Smooth muscle cell (in vitro differentiated cells): ENCODE measurements around the gene MS4A15. TPM values are rescaled to one million over a fixed set of nuclear protein-coding genes. Genes with fewer than 3 reads are reported as not detected.

Experiments
- DNase-seq: peaks from one replicate; lab custom pipeline; 2025; ENCODE audit not compliant: unreplicated experiment; lab: John Stamatoyannopoulos, UW
- H2AFZ ChIP-seq: fragments of 200-600 bp; sonication (generic); 2 replicates; pipeline ENCODE4 v1.6.0; 2016; ENCODE audit warnings: antibody characterized with exemption, low read depth, mild to moderate bottlenecking
- H3F3A ChIP-seq: fragments of 200-600 bp; sonication (generic); 2 replicates; pipeline ENCODE4 v1.6.0; 2017; ENCODE audit warnings: antibody characterized with exemption, low read depth
- H3K27ac ChIP-seq: fragments of 200-600 bp; sonication (generic); 2 replicates; pipeline ENCODE4 v1.5.1; 2016; ENCODE audit warnings: low read depth, mild to moderate bottlenecking
- H3K27me3 ChIP-seq: fragments of 200-600 bp; sonication (generic); 2 replicates; pipeline ENCODE4 v1.6.1; 2016; ENCODE audit warnings: low read depth, mild to moderate bottlenecking
- H3K36me3 ChIP-seq: fragments of 200-600 bp; sonication (generic); 2 replicates; pipeline ENCODE4 v1.5.1; 2016; ENCODE audit warnings: low read depth
- H3K4me1 ChIP-seq: fragments of 200-600 bp; sonication (generic); 2 replicates; pipeline ENCODE4 v1.5.1; 2016; ENCODE audit warnings: low read depth
- H3K4me2 ChIP-seq: fragments of 200-600 bp; sonication (generic); 2 replicates; pipeline ENCODE4 v1.6.0; 2016; ENCODE audit warnings: mild to moderate bottlenecking
- H3K4me3 ChIP-seq: fragments of 200-600 bp; sonication (generic); 2 replicates; pipeline ENCODE4 v1.5.1; 2016; ENCODE audit warnings: mild to moderate bottlenecking
- H3K79me2 ChIP-seq: fragments of 200-600 bp; sonication (generic); 2 replicates; pipeline ENCODE4 v1.6.0; 2016; ENCODE audit warnings: low read depth, mild to moderate bottlenecking
- H3K9ac ChIP-seq: fragments of 200-600 bp; sonication (generic); 2 replicates; pipeline ENCODE4 v1.6.0; 2016; ENCODE audit warnings: low read depth
- H3K9me3 ChIP-seq: fragments of 200-600 bp; sonication (generic); replicated peaks from 2 replicates; pipeline ENCODE4 v1.5.1; 2016; ENCODE audit warnings: low read depth
- H4K20me1 ChIP-seq: fragments of 200-600 bp; sonication (generic); 2 replicates; pipeline ENCODE4 v1.6.0; 2016; ENCODE audit warnings: low read depth
- CTCF ChIP-seq: fragments of 200-600 bp; sonication (generic); IDR thresholded peaks from 2 replicates; pipeline ENCODE4 v1.5.1; 2017; ENCODE audit warnings: borderline replicate concordance, mild to moderate bottlenecking, antibody characterized with exemption; ENCODE audit not compliant: insufficient read depth, poor library complexity, severe bottlenecking
- WGBS: methylation state at CpG from one replicate; pipeline ENCODE4 v1.1.7; 2016; ENCODE audit warnings: low lambda C conversion rate; 5-methylcytosine and 5-hydroxymethylcytosine counted together
- polyA plus RNA-seq: library from polyadenylated mRNA; unstranded; fragments of >200 nt; fragmentation: Nextera tagmentation; extraction: Ambion mirVana; gene quantifications from 2 replicates; pipeline ENCODE4 v1.2.1, GENCODE V29; 2016
- total RNA-seq: library from RNA; depleted of rRNA; stranded (reverse); fragments of >200 nt; gene quantifications from 2 replicates; pipeline ENCODE4 v1.2.3, GENCODE V29; 2014

MS4A15 gene
- total and polyA plus RNA-seq, 2 experiments from 2014 or later = not detected

- 83% methylated on average over 9 of the region's 9 CpGs for WGBS
- Histone ChIP-seq H3K9me3 (no peaks in the 10 kb centered on the region), H3K4me1 (no peaks in the 10 kb centered on the region), H3K4me3 (no peak within 1 kb of the TSS), H3K27me3 (peaks cover 5% of the 10 kb centered on the region), H4K20me1 (no peaks in the 10 kb centered on the region), H3F3A (no peaks in the 10 kb centered on the region), H3K4me2 (no peak within 1 kb of the TSS), H2AFZ (no peak within 1 kb of the TSS), H3K9ac (no peak within 1 kb of the TSS), H3K27ac (no peak within 1 kb of the TSS), H3K79me2 (no peaks in the 10 kb centered on the region), H3K36me3 (no peaks in the 10 kb centered on the region)
- DNase-seq = no peak
- TF ChIP-seq CTCF = no peak
These were observed 28.5 kb downstream of the MS4A15 start, which contains the start of gene MS4A10 for GRCh38 chr11:60785136-60785535. MS4A10 (plus strand) TSS chr11:60785333; CDS start chr11:60790336, 5,003 bp downstream.

GRCh38 chr11:60785806-60786361 lies 29.2 kb downstream of the MS4A15 start:
- Histone ChIP-seq H4K20me1 (no peaks in the 10 kb centered on the region), H3K36me3 (no peaks in the 10 kb centered on the region), H3K4me2 (no peak overlapping the region), H3K27me3 (peaks cover 4% of the 10 kb centered on the region), H3K27ac (no peak overlapping the region), H3K4me3 (no peak overlapping the region), H3K4me1 (no peaks in the 10 kb centered on the region), H3F3A (no peaks in the 10 kb centered on the region), H3K9me3 (no peaks in the 10 kb centered on the region), H2AFZ (no peak overlapping the region), H3K79me2 (no peaks in the 10 kb centered on the region), H3K9ac (no peak overlapping the region)
- DNase-seq = no peak
- 55% methylated on average over 8 of the region's 8 CpGs for WGBS
- TF ChIP-seq CTCF = no peak

- no peak overlapping the region for H3K9ac ChIP-seq
- no peak overlapping the region for H3K4me2 ChIP-seq
- no peak for DNase-seq
- H3K27me3 ChIP-seq = no peaks in the 10 kb centered on the region
- no peaks in the 10 kb centered on the region for H3K4me1 ChIP-seq
- no peak overlapping the region for H3K27ac ChIP-seq
- no peak overlapping the region for H2AFZ ChIP-seq
- H3K79me2 ChIP-seq = no peaks in the 10 kb centered on the region
- H3F3A ChIP-seq = no peaks in the 10 kb centered on the region
- WGBS = 77% methylated on average over 14 of the region's 15 CpGs
- no peaks in the 10 kb centered on the region for H4K20me1 ChIP-seq
- no peaks in the 10 kb centered on the region for H3K9me3 ChIP-seq
- H3K36me3 ChIP-seq = no peaks in the 10 kb centered on the region
- no peak for TF ChIP-seq CTCF
- no peak overlapping the region for H3K4me3 ChIP-seq
These were observed 30.3 kb downstream of the MS4A15 start for GRCh38 chr11:60786811-60787567.
